ENCODE data around the gene MAG.

DNA sequence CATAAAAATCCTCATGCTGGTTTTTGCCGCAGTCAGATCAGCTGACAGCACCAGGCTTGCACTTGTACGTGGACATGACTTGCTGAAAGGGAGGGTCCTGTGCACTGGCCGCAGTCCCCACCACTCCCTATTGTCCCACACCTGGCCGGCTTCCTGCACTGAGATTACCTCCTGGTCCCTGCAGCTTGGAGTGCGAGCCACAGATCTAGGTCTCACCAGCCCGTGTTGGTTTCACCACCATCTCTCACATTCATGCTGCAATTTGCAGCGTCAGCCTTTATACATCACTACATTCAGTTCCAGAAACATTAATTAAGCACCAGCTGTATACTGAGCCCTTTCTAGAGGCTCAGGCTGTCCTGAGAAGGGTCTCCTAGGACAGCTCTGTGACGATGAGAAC, 22.1 kb downstream of the MAG start:
- no peak for TF ChIP-seq CTCF (conservative IDR thresholded peaks at IDR 0.05)
- TF ChIP-seq EZH2 (IDR thresholded peaks at IDR 0.05; ENCODE audit: low read depth): no peak

All from PC-9 (cell line).